GM12878 (cell line): ENCODE measurements around the gene WWOX. TPM values are rescaled to one million over a fixed set of nuclear protein-coding genes. Genes with fewer than 3 reads are reported as not detected.
A peak's percentile ranks its signal among the peaks of the same experiment; 100 is the strongest.

Source experiments
- ATAC-seq: fragments of 200-7000 bp; cut with Tn5 transposase; 3 replicates; pipeline ENCODE4 v1.9.1; 2020; ENCODE audit warnings: mild to moderate bottlenecking, moderate library complexity
- BruUV-seq: library from RNA; stranded (reverse); fragments of 400-500 nt; replicated peaks from 2 replicates; lab custom pipeline; 2021; lab: Mats Ljungman, UMichigan
- CTCF ChIA-PET: fragments of 300-600 bp; sonication (Branson Sonifier 250); formaldehyde crosslinking; extraction: SDS; loops from one replicate; lab custom pipeline; 2021; ENCODE audit warnings: inconsistent platforms; lab: Yijun Ruan, JAX
- POLR2A ChIA-PET: fragments of 350-600 bp; formaldehyde crosslinking; extraction: SDS; loops from one replicate; lab custom pipeline; 2021; ENCODE audit warnings: inconsistent platforms; lab: Charles Lee
- RAD21 ChIA-PET: fragments of 300-600 bp; sonication (Branson Sonifier 250); formaldehyde crosslinking; loops from one replicate; lab custom pipeline; 2023; ENCODE audit warnings: antibody characterized with exemption; ENCODE audit not compliant: unreplicated experiment; lab: Charles Lee
- SMC1A ChIA-PET: fragments of 300-600 bp; sonication (Branson Sonifier 250); formaldehyde crosslinking; loops from one replicate; lab custom pipeline; 2023; ENCODE audit not compliant: unreplicated experiment, uncharacterized antibody; lab: Charles Lee
- DNase-seq: peaks from one replicate; pipeline ENCODE4 v3.0.0-alpha.2; 2011; ENCODE audit warnings: low read depth, low spot score
- FAIRE-seq: peaks from 3 replicates; lab custom pipeline; 2011; peaks lifted over from hg19 to GRCh38; lab: Jason Lieb, UNC
- H2AFZ ChIP-seq: 2 replicates; pipeline ENCODE4 v1.6.0; 2011; ENCODE audit warnings: low read depth, low read length, control low read depth; ENCODE audit not compliant: control insufficient read depth
- H3K27ac ChIP-seq: 2 replicates; pipeline ENCODE4 v1.5.1; 2011; ENCODE audit warnings: control low read depth; ENCODE audit not compliant: control insufficient read depth, insufficient read depth
- H3K27me3 ChIP-seq, 2 experiments: replicated peaks in 1 of 2; 2 replicates each; pipeline versions ENCODE4 v1.6.0 to v1.6.1; 2011; ENCODE audit warnings: low read length in 1 of 2; ENCODE audit not compliant: control insufficient read depth in 2 of 2, insufficient read depth in 2 of 2
- H3K36me3 ChIP-seq, 2 experiments: 2 replicates each; pipeline ENCODE4 v1.5.1; 2011; ENCODE audit warnings: low read length in 1 of 2; ENCODE audit not compliant: control insufficient read depth in 2 of 2, insufficient read depth in 2 of 2
- H3K4me1 ChIP-seq: 2 replicates; pipeline ENCODE4 v1.6.1; 2011; ENCODE audit warnings: mild to moderate bottlenecking, low read length, moderate library complexity, mixed read lengths; ENCODE audit not compliant: control insufficient read depth, insufficient read depth
- H3K4me2 ChIP-seq: 2 replicates; pipeline ENCODE4 v1.6.0; 2011; ENCODE audit warnings: control low read depth; ENCODE audit not compliant: control insufficient read depth, insufficient read depth
- H3K4me3 ChIP-seq: fragments of 200-600 bp; sonication (generic); 2 replicates; pipeline ENCODE4 v1.5.1; 2016
- H3K79me2 ChIP-seq: 2 replicates; pipeline ENCODE4 v1.6.0; 2011; ENCODE audit warnings: low read length; ENCODE audit not compliant: control insufficient read depth, insufficient read depth
- H3K9ac ChIP-seq: 2 replicates; pipeline ENCODE4 v1.8.0; 2011; ENCODE audit warnings: low read length, control low read depth, mixed read lengths; ENCODE audit not compliant: control insufficient read depth, insufficient read depth
- H3K9me3 ChIP-seq: replicated peaks from 3 replicates; pipeline ENCODE4 v1.5.1; 2011; ENCODE audit warnings: mild to moderate bottlenecking, low read length; ENCODE audit not compliant: control insufficient read depth, insufficient read depth
- H4K20me1 ChIP-seq: 2 replicates; pipeline ENCODE4 v1.6.0; 2011; ENCODE audit not compliant: control insufficient read depth, insufficient read depth
- EZH2 ChIP-seq: IDR thresholded peaks from 2 replicates; pipeline ENCODE4 v1.6.1; 2012; ENCODE audit warnings: low read depth, mild to moderate bottlenecking, control low read depth, inconsistent platforms, low read length, borderline replicate concordance; ENCODE audit not compliant: control insufficient read depth
- GABPA ChIP-seq: IDR thresholded peaks from 2 replicates; pipeline ENCODE4 v1.6.1; 2014; ENCODE audit warnings: antibody characterized with exemption, low read depth, mild to moderate bottlenecking, inconsistent platforms
- KDM1A ChIP-seq: fragments of 200-600 bp; sonication (generic); IDR thresholded peaks from 2 replicates; pipeline ENCODE4 v1.6.1; 2016; ENCODE audit warnings: borderline replicate concordance
- MTA3 ChIP-seq: IDR thresholded peaks from 2 replicates; pipeline ENCODE4 v1.6.1; 2012; ENCODE audit warnings: low read length, inconsistent platforms, borderline replicate concordance
- RAD51 ChIP-seq: fragments of 450-650 bp; IDR thresholded peaks from 2 replicates; pipeline ENCODE4 v1.6.1; 2016; ENCODE audit warnings: moderate library complexity, mild to moderate bottlenecking, inconsistent platforms
- RUNX3 ChIP-seq: IDR thresholded peaks from 2 replicates; pipeline ENCODE4 v1.6.1; 2012; ENCODE audit warnings: low read length, inconsistent platforms
- SPI1 ChIP-seq: IDR thresholded peaks from 2 replicates; pipeline ENCODE4 v1.6.1; 2011; ENCODE audit warnings: low read depth, mild to moderate bottlenecking, low read length, moderate library complexity, borderline replicate concordance; ENCODE audit not compliant: insufficient read depth
- ZSCAN29 ChIP-seq: fragments of 450-650 bp; IDR thresholded peaks from 2 replicates; pipeline ENCODE4 v1.6.1; 2017; ENCODE audit warnings: mild to moderate bottlenecking, moderate library complexity
- WGBS: methylation state at CpG from one replicate; pipeline ENCODE4 v1.1.6; 2016; ENCODE audit warnings: low lambda C conversion rate; ENCODE audit not compliant: insufficient replicate concordance, insufficient coverage; ENCODE audit errors: missing lambda C conversion rate; 5-methylcytosine and 5-hydroxymethylcytosine counted together
- in situ Hi-C: fragments of 300-500 bp; cut with MboI; formaldehyde crosslinking; loops from 9 replicates; pipeline ENCODE4 v1.14.3; 2018; ENCODE audit warnings: mixed read lengths
- intact Hi-C: fragments of 100-400 bp; cut with micrococcal nuclease; formaldehyde crosslinking; loops from one replicate; pipeline ENCODE4 v1.14.2; 2022; ENCODE audit not compliant: unreplicated experiment
- polyA plus RNA-seq, 11 experiments: library from polyadenylated mRNA; depleted of rRNA in 4 of 11; unstranded in 6 of 11; stranded (reverse) in 5 of 11; fragments of >200 nt; fragmentation: Nextera tagmentation in 4 of 11; fragmentation: Illumina TruSeq in 1 of 11; extraction: Ambion mirVana in 4 of 11; extraction: Trizol in 1 of 11; gene quantifications; 1 replicate in 1 of 11; 2 replicates in 10 of 11; pipeline versions ENCODE4 v1.2.1 to v1.2.3, GENCODE V29; 2011 to 2016; ENCODE audit warnings: inconsistent platforms in 2 of 11, missing spikeins in 2 of 11, low read depth in 1 of 11
- total RNA-seq, 4 experiments: library from RNA; depleted of rRNA in 3 of 4; stranded (reverse); fragments of >200 nt in 3 of 4; fragmentation: Illumina TruSeq in 1 of 4; extraction: Trizol in 1 of 4; gene quantifications; 2 replicates each; pipeline versions ENCODE4 v1.2.1 to v1.2.3, GENCODE V29; 2013 to 2021
- TF ChIP-seq, protein P1 (sequence below): fragments of 150-350 bp; IDR thresholded peaks from 2 replicates; pipeline ENCODE4 v1.6.1; 2016; ENCODE audit warnings: low read depth, low read length
- TF ChIP-seq, protein P2 (sequence below): IDR thresholded peaks from 2 replicates; pipeline ENCODE4 v1.6.1; 2012; ENCODE audit warnings: low read depth, low read length, improper control_type of control experiment
- TF ChIP-seq, protein P3 (sequence below): fragments of 450-650 bp; IDR thresholded peaks from 2 replicates; pipeline ENCODE4 v1.6.1; 2016; ENCODE audit warnings: mild to moderate bottlenecking

The WWOX gene
- total and polyA plus RNA-seq, 10 of the 15 experiments (the other 5 are each of a cell fraction or from before 2014, with no cell fraction given) = 2.8 to 24.4 (median 17.8) TPM

DNA sequence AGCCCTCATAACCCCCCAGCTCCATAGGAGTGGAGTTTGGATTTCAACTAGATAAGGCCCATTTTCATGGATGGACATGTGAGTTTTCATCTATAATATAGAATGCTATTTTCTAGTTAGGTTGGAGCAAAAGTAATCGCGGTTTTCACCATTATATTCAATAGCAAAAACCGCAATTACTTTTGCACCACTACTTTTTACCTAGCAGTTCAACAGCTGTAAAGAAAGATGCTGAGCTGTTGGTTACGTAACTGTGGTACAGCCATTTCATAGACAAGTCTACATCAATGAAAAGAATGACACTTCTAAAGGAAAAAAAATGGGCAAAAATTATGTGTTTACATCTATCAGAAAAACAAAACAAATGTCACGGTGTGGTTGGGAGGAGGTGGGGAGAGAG, 993.4 kb downstream of the WWOX start (continued):
- TF ChIP-seq, protein P1, sequence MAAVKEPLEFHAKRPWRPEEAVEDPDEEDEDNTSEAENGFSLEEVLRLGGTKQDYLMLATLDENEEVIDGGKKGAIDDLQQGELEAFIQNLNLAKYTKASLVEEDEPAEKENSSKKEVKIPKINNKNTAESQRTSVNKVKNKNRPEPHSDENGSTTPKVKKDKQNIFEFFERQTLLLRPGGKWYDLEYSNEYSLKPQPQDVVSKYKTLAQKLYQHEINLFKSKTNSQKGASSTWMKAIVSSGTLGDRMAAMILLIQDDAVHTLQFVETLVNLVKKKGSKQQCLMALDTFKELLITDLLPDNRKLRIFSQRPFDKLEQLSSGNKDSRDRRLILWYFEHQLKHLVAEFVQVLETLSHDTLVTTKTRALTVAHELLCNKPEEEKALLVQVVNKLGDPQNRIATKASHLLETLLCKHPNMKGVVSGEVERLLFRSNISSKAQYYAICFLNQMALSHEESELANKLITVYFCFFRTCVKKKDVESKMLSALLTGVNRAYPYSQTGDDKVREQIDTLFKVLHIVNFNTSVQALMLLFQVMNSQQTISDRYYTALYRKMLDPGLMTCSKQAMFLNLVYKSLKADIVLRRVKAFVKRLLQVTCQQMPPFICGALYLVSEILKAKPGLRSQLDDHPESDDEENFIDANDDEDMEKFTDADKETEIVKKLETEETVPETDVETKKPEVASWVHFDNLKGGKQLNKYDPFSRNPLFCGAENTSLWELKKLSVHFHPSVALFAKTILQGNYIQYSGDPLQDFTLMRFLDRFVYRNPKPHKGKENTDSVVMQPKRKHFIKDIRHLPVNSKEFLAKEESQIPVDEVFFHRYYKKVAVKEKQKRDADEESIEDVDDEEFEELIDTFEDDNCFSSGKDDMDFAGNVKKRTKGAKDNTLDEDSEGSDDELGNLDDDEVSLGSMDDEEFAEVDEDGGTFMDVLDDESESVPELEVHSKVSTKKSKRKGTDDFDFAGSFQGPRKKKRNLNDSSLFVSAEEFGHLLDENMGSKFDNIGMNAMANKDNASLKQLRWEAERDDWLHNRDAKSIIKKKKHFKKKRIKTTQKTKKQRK = no peak
- TF ChIP-seq RAD51 = no peak

DNA sequence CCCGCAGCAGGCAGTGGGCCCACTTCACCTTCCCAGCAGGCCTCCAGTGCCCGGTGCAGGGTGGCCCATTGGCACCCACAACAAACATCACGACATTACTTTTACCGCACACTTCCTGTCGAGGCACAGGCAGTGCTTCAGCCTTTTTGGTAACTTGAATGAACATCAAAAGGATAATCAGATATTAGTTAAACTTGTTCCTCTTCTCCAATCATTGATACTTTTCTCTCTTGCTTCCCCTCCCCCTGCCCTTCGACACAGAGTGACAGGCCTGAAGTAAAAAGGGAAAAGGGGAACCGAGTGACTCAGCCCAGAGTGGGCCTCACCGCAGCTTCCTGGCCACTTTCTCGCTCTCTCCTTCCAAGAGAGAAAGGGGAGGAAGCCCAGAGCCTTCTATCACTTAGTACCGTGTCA, 994.1 kb downstream of the WWOX start:
- intact Hi-C loops = no loop called here
- TF ChIP-seq MTA3 = no peak
- TF ChIP-seq SPI1 = peak; percentile 43; the same call in 1 of the 2 replicates
- TF ChIP-seq, protein P2, sequence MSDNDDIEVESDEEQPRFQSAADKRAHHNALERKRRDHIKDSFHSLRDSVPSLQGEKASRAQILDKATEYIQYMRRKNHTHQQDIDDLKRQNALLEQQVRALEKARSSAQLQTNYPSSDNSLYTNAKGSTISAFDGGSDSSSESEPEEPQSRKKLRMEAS = no peak
- TF ChIP-seq ZSCAN29 = no peak
- peak; percentile 59; the same call in 1 of the 2 replicates for TF ChIP-seq RUNX3
- TF ChIP-seq, protein P3, sequence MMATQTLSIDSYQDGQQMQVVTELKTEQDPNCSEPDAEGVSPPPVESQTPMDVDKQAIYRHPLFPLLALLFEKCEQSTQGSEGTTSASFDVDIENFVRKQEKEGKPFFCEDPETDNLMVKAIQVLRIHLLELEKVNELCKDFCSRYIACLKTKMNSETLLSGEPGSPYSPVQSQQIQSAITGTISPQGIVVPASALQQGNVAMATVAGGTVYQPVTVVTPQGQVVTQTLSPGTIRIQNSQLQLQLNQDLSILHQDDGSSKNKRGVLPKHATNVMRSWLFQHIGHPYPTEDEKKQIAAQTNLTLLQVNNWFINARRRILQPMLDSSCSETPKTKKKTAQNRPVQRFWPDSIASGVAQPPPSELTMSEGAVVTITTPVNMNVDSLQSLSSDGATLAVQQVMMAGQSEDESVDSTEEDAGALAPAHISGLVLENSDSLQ = no peak
- TF ChIP-seq GABPA = no peak
- TF ChIP-seq EZH2 = no peak
- TF ChIP-seq KDM1A = no peak
- DNase-seq (no peak), FAIRE-seq (no peak), ATAC-seq (peak; percentile 31; the same call in 2 of the 3 replicates)
- RAD21 ChIA-PET = no interaction called here
- CTCF ChIA-PET = no interaction called here
- Histone ChIP-seq H3K9ac (no peak overlapping the region), H3K27ac (no peak overlapping the region), H3K4me2 (no peak overlapping the region), H2AFZ (no peak overlapping the region), H3K27me3 (no peaks in the 10 kb centered on the region), H3K36me3 (no peaks in the 10 kb centered on the region), H3K9me3 (peaks cover 2% of the 10 kb centered on the region; the same call in 2 of the 3 replicates), H3K4me1 (peaks cover 20% of the 10 kb centered on the region), H3K4me3 (no peak overlapping the region), H4K20me1 (no peaks in the 10 kb centered on the region; the same call in 1 of the 2 replicates), H3K79me2 (no peaks in the 10 kb centered on the region)
- no TSS peak for BruUV-seq
- in situ Hi-C loops = no loop called here
- WGBS = 21% methylated on average over 10 of the region's 10 CpGs
- POLR2A ChIA-PET = no interaction called here
- SMC1A ChIA-PET = interaction anchor here (0.5 to 2.8 kb wide), 3 partner anchors 10 to 509 kb away, joined by 3 to 8 read pairs (median 4); no protein-coding TSS in a partner anchor
